Kidney (tissue), 14 donors: ENCODE results near the gene COX7B2. TPM values are rescaled to one million over a fixed set of nuclear protein-coding genes. Genes with fewer than 3 reads are reported as not detected.

Experiments used
- DNase-seq, 5 donors: peaks; one replicate each; pipeline ENCODE4 v3.0.0-alpha.2; 2013 to 2020
- FAIRE-seq: peaks from 2 replicates; lab custom pipeline; 2012; peaks lifted over from hg19 to GRCh38; lab: Jason Lieb, UNC
- H3K27ac ChIP-seq, 2 donors: one replicate each; pipeline ENCODE4 v1.7.0; 2013; ENCODE audit warnings: low read depth in 2 of 2, low read length in 2 of 2, inconsistent platforms in 1 of 2
- H3K27me3 ChIP-seq: one replicate; pipeline ENCODE4 v1.7.1; 2013; ENCODE audit warnings: low read length, inconsistent platforms; ENCODE audit not compliant: control insufficient read depth, insufficient read depth
- H3K36me3 ChIP-seq, 3 donors: one replicate each; pipeline versions ENCODE4 v1.7.0 to v1.7.1; 2013; ENCODE audit warnings: low read length in 3 of 3, control low read depth in 1 of 3, inconsistent platforms in 1 of 3; ENCODE audit not compliant: insufficient read depth in 3 of 3, control insufficient read depth in 2 of 3
- H3K4me1 ChIP-seq, 3 donors: one replicate each; pipeline versions ENCODE4 v1.7.0 to v1.7.1; 2013; ENCODE audit warnings: low read length in 3 of 3, inconsistent platforms in 1 of 3, low read depth in 1 of 3; ENCODE audit not compliant: control insufficient read depth in 2 of 3, insufficient read depth in 2 of 3
- H3K4me3 ChIP-seq, 3 donors: one replicate each; pipeline versions ENCODE4 v1.7.0 to v1.8.1; 2013; ENCODE audit warnings: low read length in 3 of 3, control low read depth in 1 of 3, inconsistent platforms in 1 of 3
- H3K9ac ChIP-seq, 3 donors: one replicate each; pipeline versions ENCODE4 v1.7.0 to v1.7.1; 2013; ENCODE audit warnings: low read length in 3 of 3, control low read depth in 1 of 3, inconsistent platforms in 1 of 3
- H3K9me3 ChIP-seq, 3 donors: one replicate each; pipeline versions ENCODE4 v1.7.0 to v1.7.1; 2013; ENCODE audit warnings: low read length in 3 of 3, control low read depth in 1 of 3, inconsistent platforms in 1 of 3; ENCODE audit not compliant: control insufficient read depth in 2 of 3, insufficient read depth in 1 of 3
- intact Hi-C: fragments of 100-400 bp; cut with DNase I; formaldehyde crosslinking; loops from one replicate; pipeline ENCODE4 v1.11.1; 2022
- polyA plus RNA-seq: library from polyadenylated mRNA; stranded (reverse); fragments of 350-450 nt; fragmentation: Illumina TruSeq; extraction: RNeasy Lipid Tissue Mini Kit (QIAGEN cat#74804); gene quantifications from one replicate; pipeline ENCODE4 v1.2.3, GENCODE V29; 2014; ENCODE audit warnings: low read depth, low replicate concordance; ENCODE audit not compliant: insufficient read depth
- total RNA-seq: library from RNA; stranded (reverse); fragmentation: NEBNext Ultra II Directional; extraction: Animal tissue kit (Norgen Biotek cat#: 25700); gene quantifications from one replicate; pipeline ENCODE4 v1.2.1, GENCODE V29; 2021
- TF ChIP-seq, protein P1 (sequence below): IDR thresholded peaks from 3 replicates; pipeline ENCODE4 v1.5.1; 2012; ENCODE audit warnings: mild to moderate bottlenecking, moderate library complexity, borderline replicate concordance; ENCODE audit not compliant: insufficient read depth; ENCODE audit errors: extremely low read depth
- donor health status: control.
- donor health status: control.
- donor health status: control.
- donor health status: control.
- donor health status: control.
- donor health status: DM: yes; HTN: yes; CAD: no.
- donor health status: Normal renal cell carcinoma (clear cell type).

Gene COX7B2
- total and polyA plus RNA-seq, 2 donors from 2014 or later, result not detected

GRCh38 chr4:46874811-46875210 is 34.2 kb downstream of the COX7B2 start:
- no peak for FAIRE-seq
- DNase-seq, result no peak
- intact Hi-C loops, result no loop called here

GRCh38 chr4:46870411-46870810 is 38.6 kb downstream of the COX7B2 start:
- intact Hi-C loops, result no loop called here
- Histone ChIP-seq H3K4me3 (no peak overlapping the region), H3K27me3 (no peaks in the 10 kb centered on the region), H3K4me1 (no peaks in the 10 kb centered on the region), H3K36me3 (no peaks in the 10 kb centered on the region), H3K9me3 (no peaks in the 10 kb centered on the region), H3K27ac (no peak overlapping the region), H3K9ac (no peak overlapping the region)
- DNase-seq (no peak), FAIRE-seq (no peak)
- TF ChIP-seq, protein P1, sequence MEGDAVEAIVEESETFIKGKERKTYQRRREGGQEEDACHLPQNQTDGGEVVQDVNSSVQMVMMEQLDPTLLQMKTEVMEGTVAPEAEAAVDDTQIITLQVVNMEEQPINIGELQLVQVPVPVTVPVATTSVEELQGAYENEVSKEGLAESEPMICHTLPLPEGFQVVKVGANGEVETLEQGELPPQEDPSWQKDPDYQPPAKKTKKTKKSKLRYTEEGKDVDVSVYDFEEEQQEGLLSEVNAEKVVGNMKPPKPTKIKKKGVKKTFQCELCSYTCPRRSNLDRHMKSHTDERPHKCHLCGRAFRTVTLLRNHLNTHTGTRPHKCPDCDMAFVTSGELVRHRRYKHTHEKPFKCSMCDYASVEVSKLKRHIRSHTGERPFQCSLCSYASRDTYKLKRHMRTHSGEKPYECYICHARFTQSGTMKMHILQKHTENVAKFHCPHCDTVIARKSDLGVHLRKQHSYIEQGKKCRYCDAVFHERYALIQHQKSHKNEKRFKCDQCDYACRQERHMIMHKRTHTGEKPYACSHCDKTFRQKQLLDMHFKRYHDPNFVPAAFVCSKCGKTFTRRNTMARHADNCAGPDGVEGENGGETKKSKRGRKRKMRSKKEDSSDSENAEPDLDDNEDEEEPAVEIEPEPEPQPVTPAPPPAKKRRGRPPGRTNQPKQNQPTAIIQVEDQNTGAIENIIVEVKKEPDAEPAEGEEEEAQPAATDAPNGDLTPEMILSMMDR, result no peak

More at GRCh38 chr4:46874811-46875210, 34.2 kb downstream of the COX7B2 start:
- no peak overlapping the region for H3K9ac ChIP-seq
- no peaks in the 10 kb centered on the region for H3K27me3 ChIP-seq
- TF ChIP-seq, protein P1, result no peak
- no peaks in the 10 kb centered on the region for H3K36me3 ChIP-seq
- no peaks in the 10 kb centered on the region for H3K9me3 ChIP-seq
- no peak overlapping the region for H3K4me3 ChIP-seq
- no peaks in the 10 kb centered on the region for H3K4me1 ChIP-seq
- H3K27ac ChIP-seq, result no peak overlapping the region

DNA sequence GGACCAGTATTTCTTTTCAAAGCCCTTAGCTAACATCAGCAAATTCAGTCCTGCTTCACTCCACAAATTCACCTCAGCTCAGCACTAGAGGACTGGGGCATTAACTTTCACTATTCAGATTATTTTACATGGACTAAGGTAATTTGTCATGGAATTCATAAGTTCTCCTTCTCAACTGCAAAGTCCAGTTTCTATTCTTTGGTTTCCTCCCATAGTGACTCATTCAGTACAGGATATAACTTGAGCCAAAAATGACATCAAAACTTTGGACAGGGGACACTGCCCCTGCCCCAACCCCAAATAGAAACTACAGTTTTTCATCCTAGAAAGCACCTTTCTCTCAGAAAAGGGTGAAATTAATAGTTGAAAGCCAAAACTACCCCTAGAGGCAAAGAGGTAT is 52.7 kb downstream of the COX7B2 start:
- H3K27ac ChIP-seq, result no peak overlapping the region
- H3K4me1 ChIP-seq, result no peaks in the 10 kb centered on the region
- TF ChIP-seq, protein P1, result no peak
- FAIRE-seq, result no peak
- intact Hi-C loops, result no loop called here
- no peak overlapping the region for H3K9ac ChIP-seq
- H3K27me3 ChIP-seq, result no peaks in the 10 kb centered on the region
- no peaks in the 10 kb centered on the region for H3K9me3 ChIP-seq
- H3K36me3 ChIP-seq, result no peaks in the 10 kb centered on the region
- no peak overlapping the region for H3K4me3 ChIP-seq
- DNase-seq, result no peak

DNA sequence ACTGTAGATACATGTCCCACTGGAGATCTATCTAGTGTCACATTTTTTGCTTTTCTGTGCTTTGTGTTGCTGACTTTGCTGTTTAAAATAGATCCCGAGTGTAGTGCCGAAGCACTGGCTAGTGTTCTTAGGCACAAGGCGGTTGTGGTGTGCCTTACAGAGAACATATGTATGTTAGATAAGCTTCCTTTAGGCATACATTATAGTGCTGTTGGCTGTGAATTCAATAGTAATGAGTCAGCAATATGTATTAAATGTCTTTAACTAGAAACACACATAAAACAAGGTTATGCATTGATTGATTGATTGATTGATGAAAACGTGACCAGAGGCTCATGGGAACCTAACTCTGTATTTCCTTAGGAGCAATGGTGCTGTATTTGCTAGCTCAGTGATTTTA is 56.2 kb downstream of the COX7B2 start:
- H3K4me1 ChIP-seq, result no peaks in the 10 kb centered on the region
- intact Hi-C loops, result no loop called here
- FAIRE-seq, result no peak
- no peak for DNase-seq
- no peaks in the 10 kb centered on the region for H3K9me3 ChIP-seq
- no peak overlapping the region for H3K27ac ChIP-seq
- H3K4me3 ChIP-seq, result no peak overlapping the region
- no peak overlapping the region for H3K9ac ChIP-seq
- TF ChIP-seq, protein P1, result no peak
- no peaks in the 10 kb centered on the region for H3K27me3 ChIP-seq
- H3K36me3 ChIP-seq, result no peaks in the 10 kb centered on the region
